DMS 273 (cell line): ENCODE data around the gene DPCD.
"Not testable (repeated sequence)": the region's sequence is repeated elsewhere in the genome, so short reads cannot be mapped to it uniquely, and the experiment has no call there.

ENCODE experiments used
- DNase-seq: peaks from one replicate; lab custom pipeline; 2025; ENCODE audit not compliant: unreplicated experiment; lab: John Stamatoyannopoulos, UW

DPCD gene

GRCh38 chr10:101580486-101581399, 7.4 kb upstream of the DPCD start:
- no peak for DNase-seq

GRCh38 chr10:101585841-101586240, 2.3 kb upstream of the DPCD start:
- no peak for DNase-seq

GRCh38 chr10:101588879-101589278, 758 bp downstream of the DPCD start:
- DNase-seq = peak; percentile 43

DNA sequence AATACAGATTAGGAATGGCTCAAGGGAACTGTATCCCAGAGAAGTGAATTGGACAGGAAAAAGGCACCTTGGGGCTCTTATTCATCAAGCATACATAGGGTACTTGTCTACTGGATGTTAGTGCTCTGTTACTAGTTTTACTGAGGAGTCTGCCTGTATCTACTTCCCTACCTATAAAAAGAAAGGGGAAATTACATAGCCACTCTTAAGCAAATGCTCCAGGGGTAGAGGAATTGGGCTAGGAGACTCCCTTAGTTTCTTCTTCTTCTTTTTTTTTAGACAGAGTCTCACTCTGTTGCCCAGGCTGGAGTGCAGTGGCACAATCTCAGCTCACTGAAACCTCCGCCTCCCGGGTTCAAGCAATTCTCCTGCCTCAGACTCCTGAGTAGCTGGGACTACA, 5.2 kb downstream of the DPCD start:
- DNase-seq = not testable (repeated sequence)

DNA sequence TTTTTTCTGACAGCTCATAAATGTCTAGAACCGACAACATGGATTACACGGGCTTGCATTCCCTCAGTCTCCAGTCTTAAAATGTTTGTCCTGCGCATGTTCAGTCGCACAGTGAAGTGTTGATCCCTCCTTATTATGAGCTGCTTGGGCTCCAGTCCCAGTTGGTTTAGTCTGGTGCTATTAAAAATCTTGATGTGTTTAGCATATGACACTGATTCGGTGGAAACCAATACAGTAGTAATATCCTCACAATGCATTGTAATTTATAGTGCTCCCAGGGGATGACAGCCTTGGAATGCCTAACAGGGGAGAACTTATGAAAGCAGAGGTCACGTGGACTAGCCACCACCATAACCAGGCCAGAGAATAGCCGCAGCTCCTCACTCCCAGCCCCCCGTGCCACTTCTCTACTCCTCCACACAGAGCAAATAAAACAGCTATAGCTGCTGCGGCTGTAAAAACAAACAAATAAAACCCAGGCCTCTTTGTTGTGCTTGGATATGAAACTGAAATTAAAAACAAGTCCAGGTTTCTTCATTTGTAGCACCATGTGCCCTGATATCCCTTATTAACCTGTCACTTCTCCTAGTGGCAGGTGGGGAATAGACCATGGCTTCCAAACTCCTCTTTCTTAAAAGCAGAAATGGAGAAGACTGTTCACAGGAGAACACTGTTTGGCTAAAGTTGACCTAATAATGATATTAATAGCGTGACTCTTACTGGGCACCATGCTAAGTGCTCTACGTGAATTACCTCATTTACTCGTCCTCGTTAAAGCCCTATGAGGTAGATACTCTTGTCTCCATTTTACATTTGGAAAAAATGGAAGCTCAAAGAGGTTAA, 7.7 kb downstream of the DPCD start:
- no peak for DNase-seq

DNA sequence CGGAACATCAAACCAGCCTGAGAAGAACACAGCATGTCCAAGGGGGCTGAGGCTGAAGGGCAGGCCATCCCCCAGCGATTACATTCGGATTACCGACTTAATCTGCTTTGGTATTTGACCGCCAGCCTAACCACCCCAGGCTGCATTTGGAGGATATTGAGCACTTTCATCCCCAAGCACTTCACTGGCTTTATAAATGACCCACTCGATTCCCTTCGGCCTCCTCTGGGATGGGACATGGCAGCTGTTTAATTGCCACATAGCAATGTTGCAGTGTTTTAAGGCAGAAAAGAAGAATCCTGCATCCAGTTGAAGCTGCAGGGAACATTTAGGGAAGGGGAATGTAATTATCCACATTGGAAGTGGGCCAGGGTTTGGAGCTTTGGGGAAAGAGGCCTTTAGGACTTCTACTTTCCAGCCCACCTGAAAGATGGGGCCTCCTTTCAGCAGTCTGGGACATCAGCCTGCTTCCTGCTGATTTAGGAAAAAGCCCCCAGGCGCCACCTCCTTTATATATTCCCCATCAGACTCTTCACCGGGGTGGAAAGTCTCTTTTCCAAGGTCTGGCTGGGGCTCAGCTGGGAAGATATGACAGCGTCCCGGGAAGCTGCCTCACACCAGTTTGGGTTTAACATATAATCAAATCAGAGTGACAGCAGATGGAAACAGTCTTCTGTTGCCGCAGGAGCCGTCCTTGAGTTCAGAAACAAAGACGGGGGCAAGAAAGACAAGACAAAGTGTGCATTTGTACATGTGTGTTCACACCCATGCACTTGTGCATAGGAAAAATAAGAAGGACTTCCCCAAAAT, 9.2 kb downstream of the DPCD start:
- DNase-seq = no peak

DNA sequence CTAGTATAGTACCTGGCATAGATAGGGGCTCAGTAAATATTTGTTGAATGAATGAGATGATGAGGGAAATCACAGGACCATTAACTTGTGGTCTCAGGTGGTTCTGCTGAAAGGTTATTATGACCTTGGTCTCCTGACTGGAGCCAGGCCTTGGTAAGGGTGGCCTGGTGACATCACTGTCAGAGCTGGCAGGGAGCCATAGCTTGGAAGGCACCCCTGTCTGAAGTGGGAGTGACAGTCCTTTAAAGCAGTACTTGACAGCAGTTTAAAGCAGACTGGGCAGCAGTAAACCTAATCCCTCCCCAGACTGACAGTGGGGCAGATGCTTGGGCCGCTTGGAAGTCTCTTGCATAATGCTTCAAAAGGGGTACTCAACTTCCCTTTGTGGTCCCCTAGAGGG, 13.4 kb downstream of the DPCD start:
- no peak for DNase-seq

GRCh38 chr10:101602761-101603398, 14.8 kb downstream of the DPCD start:
- DNase-seq = peak; percentile 92

DNA sequence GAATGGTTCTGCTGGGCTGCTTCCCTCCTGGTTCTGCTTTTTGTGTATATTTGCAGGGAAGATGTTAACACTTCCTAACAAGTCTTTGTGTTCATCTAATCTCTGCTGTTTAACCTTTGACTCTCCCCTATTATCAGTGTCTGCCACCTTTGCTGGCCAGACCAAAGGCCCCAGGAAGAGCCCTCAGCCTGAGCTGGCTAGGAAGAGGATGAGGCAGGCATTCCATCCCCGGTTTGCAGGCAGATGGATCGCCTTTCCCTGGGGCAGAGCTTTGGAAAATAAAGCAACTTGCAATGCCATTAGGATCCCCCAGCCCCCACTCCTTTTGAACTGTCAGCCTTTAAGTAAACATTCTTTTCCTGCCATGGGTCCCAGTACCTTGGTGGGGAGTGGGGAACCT, 19.0 kb downstream of the DPCD start:
- DNase-seq = no peak

- no peak for DNase-seq
These were observed 21.4 kb downstream of the DPCD start for GRCh38 chr10:101609481-101609880.

DNA sequence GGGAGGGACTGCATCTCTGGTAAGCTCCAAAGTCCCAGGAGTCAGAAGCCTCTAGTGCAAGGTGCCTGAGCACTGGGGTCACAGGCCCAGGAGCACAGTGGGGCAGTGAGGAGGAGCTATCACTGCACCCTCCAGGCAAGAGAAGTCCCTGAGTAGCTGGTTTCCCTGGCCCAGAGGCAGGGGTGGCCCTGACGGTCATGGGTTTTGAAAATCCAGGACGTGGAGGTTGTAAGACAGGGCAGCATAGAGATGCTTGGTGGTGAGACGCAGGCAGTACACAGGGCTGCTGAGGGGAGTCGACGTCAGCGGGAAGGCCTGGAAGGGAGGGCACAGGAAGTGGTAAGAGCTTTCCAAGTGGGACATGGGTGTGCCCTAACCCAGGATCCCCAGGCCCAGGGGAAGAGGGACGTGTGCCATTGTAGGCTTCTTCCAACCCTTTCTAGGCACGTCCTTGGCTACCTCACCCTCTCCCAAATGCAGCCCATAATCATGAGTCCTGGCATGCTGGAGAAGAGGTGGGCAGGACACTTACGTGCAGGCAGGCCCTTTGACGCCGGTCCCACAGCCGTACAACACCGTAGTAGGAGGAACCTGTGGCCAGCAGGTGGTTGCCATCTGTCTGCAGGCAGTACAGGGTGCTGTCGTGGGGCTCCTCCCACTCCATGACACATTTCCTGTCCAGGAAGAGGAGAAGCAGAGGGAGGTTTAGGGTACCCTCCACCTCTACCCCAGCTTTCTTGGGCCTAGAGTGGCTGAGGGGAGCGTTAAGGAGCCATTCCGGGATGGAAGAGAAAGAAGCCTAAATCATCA, 23.2 kb downstream of the DPCD start:
- DNase-seq = no peak

DNA sequence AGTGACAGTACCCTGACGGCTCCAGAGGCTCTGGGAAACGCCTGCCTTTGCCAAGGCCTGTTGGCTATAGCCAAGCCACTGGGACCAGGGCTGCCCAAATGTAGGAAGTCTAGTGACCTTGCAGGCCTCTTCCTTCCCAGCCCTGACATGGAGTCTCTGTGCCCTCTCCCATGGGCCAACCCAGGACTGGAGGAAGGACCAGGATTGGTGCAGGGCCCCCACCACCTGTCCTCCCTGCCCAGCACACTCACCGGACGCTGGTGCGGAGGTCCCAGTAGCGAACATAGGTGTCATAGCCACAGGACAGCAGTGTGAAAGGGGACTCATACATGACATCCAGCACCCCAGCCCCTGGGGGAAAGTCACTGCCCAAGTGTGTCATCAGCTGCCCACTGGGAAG, 24.0 kb downstream of the DPCD start:
- no peak for DNase-seq

DNA sequence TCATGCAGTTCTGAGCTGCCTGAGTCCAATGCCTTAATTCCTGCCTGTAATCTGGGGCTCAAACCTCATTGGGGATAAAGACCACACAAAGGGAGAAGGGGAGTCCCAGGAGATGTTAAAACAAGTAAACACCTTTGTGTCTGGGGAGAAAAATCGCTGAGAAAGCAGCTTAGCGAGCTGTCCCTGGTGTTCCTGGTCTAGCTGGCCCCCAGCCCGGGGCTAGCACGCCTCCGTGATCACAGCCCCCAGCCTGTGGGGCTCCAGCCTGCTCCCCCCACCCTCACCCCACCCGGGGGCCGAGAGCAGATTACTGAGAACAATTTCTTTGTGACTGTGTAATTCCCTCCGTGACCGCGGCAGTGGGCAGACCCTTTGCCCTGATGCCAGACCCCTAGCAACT, 24.8 kb downstream of the DPCD start:
- no peak for DNase-seq

DNA sequence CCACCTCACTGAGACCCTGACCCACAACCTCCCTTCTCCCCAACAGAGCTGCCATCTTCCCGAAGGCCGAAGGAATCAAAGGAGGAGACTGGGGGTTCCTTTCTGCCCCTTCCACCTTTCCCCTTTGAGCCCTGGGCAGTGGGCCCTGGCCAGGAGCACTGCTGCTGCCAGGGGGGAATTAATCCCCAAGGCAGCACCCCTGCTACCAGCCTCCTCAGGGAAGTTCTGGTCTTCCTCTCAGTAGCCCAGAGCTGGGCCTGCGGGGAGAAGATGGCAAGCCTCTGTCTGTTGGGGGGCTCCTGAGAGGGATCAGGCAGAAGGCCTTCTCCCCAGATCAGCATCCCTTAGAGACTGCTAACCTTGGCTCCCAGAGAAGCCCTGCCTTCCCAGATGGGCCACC, 25.5 kb downstream of the DPCD start:
- DNase-seq = no peak

- peak; percentile 32 for DNase-seq
These were observed 26.8 kb downstream of the DPCD start for GRCh38 chr10:101614663-101615524.

DNA sequence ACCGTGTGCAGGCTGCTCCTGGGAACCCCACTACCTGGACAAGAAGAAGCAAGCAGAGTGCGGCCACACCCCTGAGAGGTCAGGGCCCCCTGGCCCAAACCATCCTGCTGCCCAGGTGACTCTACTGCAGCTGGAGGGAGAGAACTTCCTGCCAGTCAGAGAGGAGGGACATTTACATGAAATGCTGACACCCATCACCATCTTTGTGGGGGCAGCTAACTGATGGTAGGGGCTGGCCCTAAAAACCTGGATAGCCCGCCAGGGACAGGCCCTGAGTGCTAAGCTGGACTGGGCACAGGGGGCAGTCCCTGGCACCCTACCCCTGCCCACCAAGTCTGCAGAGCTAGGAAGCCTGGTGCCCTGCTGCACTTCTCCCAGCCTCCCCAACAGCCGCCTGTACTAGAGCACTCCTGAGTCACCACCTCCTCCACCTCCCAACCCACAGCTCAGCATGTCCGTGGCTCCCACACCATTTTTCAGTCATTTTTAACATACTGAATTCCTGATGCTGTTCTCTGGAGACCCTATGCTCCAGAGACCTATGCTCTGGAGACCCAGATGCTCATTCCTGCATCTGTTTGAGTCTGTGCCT, 27.5 kb downstream of the DPCD start:
- DNase-seq = no peak

DNA sequence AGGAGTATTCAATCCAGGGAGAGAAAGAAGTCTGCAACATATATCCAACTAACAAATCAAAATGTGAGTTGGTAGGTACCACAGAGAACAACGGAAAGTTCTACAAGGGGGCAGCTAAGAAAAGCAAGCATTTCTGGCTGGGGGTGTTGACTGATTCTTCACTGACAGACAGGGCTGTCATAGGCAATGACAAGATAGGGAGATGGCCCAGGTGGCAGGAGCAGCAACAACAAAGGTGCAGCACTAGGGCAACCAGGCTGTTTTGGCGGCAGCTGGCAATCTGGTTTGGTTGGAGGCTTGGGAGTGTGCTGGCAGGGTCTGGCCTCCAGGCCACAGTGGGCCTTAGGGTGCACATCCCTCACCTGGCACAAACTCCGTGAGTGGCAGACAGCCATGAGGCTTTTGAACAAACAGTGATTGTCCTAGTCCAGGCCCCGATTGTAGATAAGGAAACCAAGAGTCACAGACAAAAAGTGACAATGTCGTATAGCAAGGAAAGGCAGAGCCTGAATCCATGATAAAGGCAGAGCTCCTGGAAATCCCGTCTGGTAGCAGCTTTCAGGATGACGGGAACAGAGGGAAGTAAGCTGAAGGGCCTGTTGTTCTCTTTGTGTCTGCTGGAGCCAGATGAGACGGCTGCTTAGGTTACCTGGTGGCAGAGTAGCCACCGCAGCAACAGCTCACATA, 28.4 kb downstream of the DPCD start:
- DNase-seq = no peak
